Ovary (tissue), 9 donors: ENCODE results near the gene PADI3. TPM values are rescaled to one million over a fixed set of nuclear protein-coding genes. Genes with fewer than 3 reads are reported as not detected.

Source experiments
- DNase-seq, 5 donors: peaks; one replicate each; pipeline ENCODE4 v3.0.0-alpha.2; 2019 to 2020
- H3K27ac ChIP-seq, 2 donors: fragments of 200-600 bp; one replicate each; pipeline versions ENCODE4 v1.5.1 to v1.8.0; 2019 to 2022
- H3K27me3 ChIP-seq: fragments of 200-600 bp; one replicate; pipeline ENCODE4 v1.8.0; 2022
- H3K36me3 ChIP-seq: fragments of 200-600 bp; sonication (generic); one replicate; pipeline ENCODE4 v1.5.1; 2019
- H3K4me1 ChIP-seq: one replicate; pipeline ENCODE4 v1.8.1; 2013; ENCODE audit warnings: mild to moderate bottlenecking, moderate library complexity; ENCODE audit not compliant: insufficient read depth
- H3K4me3 ChIP-seq: fragments of 200-600 bp; sonication (generic); one replicate; pipeline ENCODE4 v1.5.1; 2017
- H3K9me3 ChIP-seq, 2 donors: fragments of 200-600 bp in 1 of 2; sonication (generic) in 1 of 2; one replicate each; pipeline versions ENCODE4 v1.5.1 to v1.8.1; 2013 to 2019; ENCODE audit warnings: mild to moderate bottlenecking in 1 of 2, moderate library complexity in 1 of 2
- EP300 ChIP-seq: sonication (generic); formaldehyde crosslinking; IDR thresholded peaks from one replicate; pipeline ENCODE4 v1.6.1; 2017; ENCODE audit warnings: antibody characterized with exemption
- POLR2A ChIP-seq: fragments of 450-650 bp; IDR thresholded peaks from one replicate; pipeline ENCODE4 v1.6.1; 2017; ENCODE audit warnings: antibody characterized with exemption, mild to moderate bottlenecking, moderate library complexity
- WGBS, 3 donors: extraction: QIAGEN DNeasy Blood & Tissue Kit in 1 of 3; methylation state at CpG; one replicate each; pipeline versions ENCODE4 v1.1.5 to v1.1.7; 2013 to 2017; 5-methylcytosine and 5-hydroxymethylcytosine counted together
- intact Hi-C, 4 donors: fragments of 100-400 bp; cut with DNase I; formaldehyde crosslinking; loops; one replicate each; pipeline versions ENCODE4 v1.11.0 to v1.15.1; 2022 to 2023
- polyA plus RNA-seq, 2 donors: library from polyadenylated mRNA; stranded (reverse); fragments of 200-250 nt in 1 of 2; fragments of 350-450 nt in 1 of 2; fragmentation: Illumina TruSeq in 1 of 2; extraction: RNeasy Lipid Tissue Mini Kit (QIAGEN cat#74804) in 1 of 2; gene quantifications; one replicate each; pipeline ENCODE4 v1.2.3, GENCODE V29; 2013 to 2014
- total RNA-seq, 7 donors: library from RNA; depleted of rRNA in 2 of 7; stranded (reverse); fragments of >200 nt in 2 of 7; fragmentation: NEBNext Ultra II Directional in 3 of 7; extraction: Animal tissue kit (Norgen Biotek cat#: 25700) in 3 of 7; gene quantifications; one replicate each; pipeline versions ENCODE4 v1.1.0 to v1.2.4, GENCODE V29; 2016 to 2023
- TF ChIP-seq, protein P1 (sequence below), 3 donors: fragments of 450-650 bp in 2 of 3; fragments of 200-600 bp in 1 of 3; IDR thresholded peaks; one replicate each; pipeline versions ENCODE4 v1.5.1 to v1.8.0; 2016 to 2022; ENCODE audit warnings: antibody characterized with exemption in 3 of 3, mild to moderate bottlenecking in 1 of 3
- donor health status: DM: no; HTN: no; CAD: no; lungs with moderate emphysema.
- donor health status: DM: no; HTN: no; CAD: no.
- donor health status: Bipolar disorder and iron deficiency.
- donor health status: DM: yes; HTN: yes; CAD: no.
- donor health status: DM: no; HTN: no; CAD: no.
- donor health status: DM: yes; HTN: yes; CAD: no.

The PADI3 gene
- total and polyA plus RNA-seq, 9 donors: not detected

DNA sequence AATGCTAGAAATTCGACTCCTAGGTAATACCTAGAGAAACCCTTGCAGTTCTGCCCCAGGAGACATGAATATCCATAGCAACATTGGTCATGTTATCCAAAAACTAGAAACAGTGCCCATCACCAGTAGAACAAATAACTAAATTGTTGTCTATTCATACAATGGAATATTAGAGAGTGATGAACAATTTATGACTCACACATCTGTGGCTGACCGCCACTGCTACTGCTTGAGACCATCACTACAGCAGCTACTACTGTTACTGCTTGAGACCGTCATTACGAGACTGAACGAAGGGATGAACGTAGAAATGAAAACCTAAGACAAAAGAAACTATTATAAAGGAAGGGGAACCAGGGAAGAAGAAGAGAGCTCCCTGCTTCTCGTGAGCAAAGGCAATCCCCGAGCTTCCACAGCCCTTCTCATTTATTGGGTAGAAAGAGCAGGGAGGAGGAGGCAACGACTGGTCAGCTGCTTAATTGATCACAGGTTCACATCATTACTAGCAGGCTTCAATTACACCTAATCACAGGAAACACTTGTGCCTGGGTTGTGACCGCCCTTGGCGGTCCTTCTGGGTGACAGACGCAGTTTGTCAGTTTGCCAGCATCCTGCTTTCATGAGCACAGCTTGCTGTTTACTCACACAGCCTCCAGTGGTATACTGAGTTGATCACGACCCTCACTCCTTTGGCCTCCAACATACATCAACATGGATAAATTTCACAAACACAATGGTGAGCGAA lies 45.0 kb downstream of the PADI3 start:
- DNase-seq: no peak
- intact Hi-C loops: no loop called here
- H3K27ac ChIP-seq: no peak overlapping the region
- no peaks in the 10 kb centered on the region for H3K27me3 ChIP-seq
- 55 to 62% (median 58%) methylated on average over 14 of the region's 14 CpGs for WGBS, 3 donors
- H3K4me3 ChIP-seq: no peak overlapping the region
- H3K4me1 ChIP-seq: no peaks in the 10 kb centered on the region
- H3K36me3 ChIP-seq: no peaks in the 10 kb centered on the region
- no peaks in the 10 kb centered on the region for H3K9me3 ChIP-seq
- TF ChIP-seq EP300 (no peak), POLR2A (no peak)
- TF ChIP-seq, protein P1, sequence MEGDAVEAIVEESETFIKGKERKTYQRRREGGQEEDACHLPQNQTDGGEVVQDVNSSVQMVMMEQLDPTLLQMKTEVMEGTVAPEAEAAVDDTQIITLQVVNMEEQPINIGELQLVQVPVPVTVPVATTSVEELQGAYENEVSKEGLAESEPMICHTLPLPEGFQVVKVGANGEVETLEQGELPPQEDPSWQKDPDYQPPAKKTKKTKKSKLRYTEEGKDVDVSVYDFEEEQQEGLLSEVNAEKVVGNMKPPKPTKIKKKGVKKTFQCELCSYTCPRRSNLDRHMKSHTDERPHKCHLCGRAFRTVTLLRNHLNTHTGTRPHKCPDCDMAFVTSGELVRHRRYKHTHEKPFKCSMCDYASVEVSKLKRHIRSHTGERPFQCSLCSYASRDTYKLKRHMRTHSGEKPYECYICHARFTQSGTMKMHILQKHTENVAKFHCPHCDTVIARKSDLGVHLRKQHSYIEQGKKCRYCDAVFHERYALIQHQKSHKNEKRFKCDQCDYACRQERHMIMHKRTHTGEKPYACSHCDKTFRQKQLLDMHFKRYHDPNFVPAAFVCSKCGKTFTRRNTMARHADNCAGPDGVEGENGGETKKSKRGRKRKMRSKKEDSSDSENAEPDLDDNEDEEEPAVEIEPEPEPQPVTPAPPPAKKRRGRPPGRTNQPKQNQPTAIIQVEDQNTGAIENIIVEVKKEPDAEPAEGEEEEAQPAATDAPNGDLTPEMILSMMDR (IDR thresholded peaks at IDR 0.05): no peak

DNA sequence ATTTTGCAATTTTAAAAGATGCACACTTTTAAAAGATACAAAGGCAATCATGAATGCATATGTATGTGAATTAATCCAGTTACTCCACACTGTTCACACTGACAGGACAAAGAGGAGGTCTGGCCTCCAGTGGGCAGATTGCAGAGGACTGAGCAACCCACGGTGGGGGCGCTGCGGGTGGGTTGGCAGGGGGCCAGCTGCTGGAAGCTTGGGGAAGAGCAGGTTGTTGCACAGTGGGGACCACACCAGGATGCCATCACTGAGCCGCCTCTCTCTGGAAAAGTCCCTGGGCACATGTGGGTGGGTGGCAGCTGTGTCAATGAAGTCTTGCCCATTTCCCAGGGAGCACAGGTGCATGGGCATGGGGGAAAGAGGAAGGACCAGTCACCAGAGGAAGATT lies 46.4 kb downstream of the PADI3 start:
- 53 to 57% (median 54%) methylated on average over 4 of the region's 4 CpGs for WGBS, 3 donors
- DNase-seq: no peak
- intact Hi-C loops: no loop called here
- no peaks in the 10 kb centered on the region for H3K36me3 ChIP-seq
- H3K4me3 ChIP-seq: no peak overlapping the region
- TF ChIP-seq EP300 (no peak), POLR2A (no peak)
- TF ChIP-seq, protein P1 (IDR thresholded peaks at IDR 0.05): no peak
- no peaks in the 10 kb centered on the region for H3K9me3 ChIP-seq
- no peaks in the 10 kb centered on the region for H3K4me1 ChIP-seq
- no peak overlapping the region for H3K27ac ChIP-seq
- no peaks in the 10 kb centered on the region for H3K27me3 ChIP-seq

DNA sequence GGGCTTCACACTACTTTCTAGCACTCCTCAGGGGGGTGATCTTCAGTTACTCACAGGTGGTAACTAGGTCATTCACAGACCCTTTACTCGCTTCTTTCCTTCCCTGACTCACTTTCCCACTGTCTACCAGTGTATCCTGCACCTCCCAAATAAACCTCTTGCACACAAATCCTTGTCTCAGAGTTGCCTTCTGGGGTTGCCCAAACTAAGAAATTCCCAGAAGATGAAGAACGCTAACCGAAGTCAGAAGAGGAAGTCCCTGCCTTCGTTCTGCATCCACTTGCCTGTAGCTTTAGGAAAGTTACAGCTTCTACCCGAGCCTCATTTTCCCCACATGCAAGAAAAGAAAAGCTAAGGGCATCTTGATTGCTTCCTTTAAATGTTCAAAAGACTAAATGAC lies 47.2 kb downstream of the PADI3 start:
- no peak overlapping the region for H3K27ac ChIP-seq
- no peaks in the 10 kb centered on the region for H3K36me3 ChIP-seq
- DNase-seq: no peak
- no peaks in the 10 kb centered on the region for H3K4me1 ChIP-seq
- H3K4me3 ChIP-seq: no peak overlapping the region
- intact Hi-C loops: no loop called here
- TF ChIP-seq, protein P1 (IDR thresholded peaks at IDR 0.05): no peak
- TF ChIP-seq POLR2A: no peak
- TF ChIP-seq EP300: no peak
- WGBS, 3 donors: 82 to 95% (median 94%) methylated on average over 5 of the region's 5 CpGs
- H3K9me3 ChIP-seq: no peaks in the 10 kb centered on the region
- no peaks in the 10 kb centered on the region for H3K27me3 ChIP-seq

DNA sequence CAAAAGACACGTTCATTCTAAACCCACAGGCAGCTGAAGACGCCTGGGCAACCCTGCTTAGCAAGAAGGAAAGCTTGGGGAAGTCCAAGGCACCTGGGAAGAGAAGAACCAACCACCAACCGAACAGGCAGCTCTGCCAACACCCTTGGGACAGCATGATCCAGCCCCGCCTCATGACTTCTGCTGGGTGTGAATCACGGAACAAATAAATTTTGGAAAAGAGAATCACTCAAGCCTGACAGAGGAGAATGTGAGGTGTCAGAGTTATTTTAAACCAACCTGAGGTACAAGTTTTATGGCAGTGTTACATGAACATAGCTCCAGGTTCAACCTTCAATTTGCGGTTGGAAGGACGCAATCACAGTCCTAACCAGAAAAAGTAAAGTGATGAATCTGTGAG lies 49.1 kb downstream of the PADI3 start:
- Histone ChIP-seq H3K4me3 (no peak overlapping the region), H3K36me3 (no peaks in the 10 kb centered on the region), H3K4me1 (no peaks in the 10 kb centered on the region), H3K9me3 (no peaks in the 10 kb centered on the region), H3K27ac (no peak overlapping the region), H3K27me3 (no peaks in the 10 kb centered on the region)
- intact Hi-C loops: no loop called here
- TF ChIP-seq, protein P1 (IDR thresholded peaks at IDR 0.05): no peak
- TF ChIP-seq EP300: no peak
- no peak for TF ChIP-seq POLR2A
- 86 to 97% (median 87%) methylated on average over 7 of the region's 7 CpGs for WGBS, 3 donors
- DNase-seq: no peak
